AG10803 (cell line): ENCODE results near the gene KCNAB1.

Experiments used
- DNase-seq: peaks from one replicate; pipeline ENCODE4 v3.0.0; 2010; ENCODE audit warnings: low read depth
- H3K4me3 ChIP-seq: 2 replicates; pipeline ENCODE4 v1.5.1; 2011; ENCODE audit warnings: mild to moderate bottlenecking, low read length, control low read depth
- CTCF ChIP-seq: conservative IDR thresholded peaks from 2 replicates; pipeline ENCODE4 v1.5.1; 2011; ENCODE audit warnings: mild to moderate bottlenecking, low read length, control low read depth, inconsistent platforms

The KCNAB1 gene

DNA sequence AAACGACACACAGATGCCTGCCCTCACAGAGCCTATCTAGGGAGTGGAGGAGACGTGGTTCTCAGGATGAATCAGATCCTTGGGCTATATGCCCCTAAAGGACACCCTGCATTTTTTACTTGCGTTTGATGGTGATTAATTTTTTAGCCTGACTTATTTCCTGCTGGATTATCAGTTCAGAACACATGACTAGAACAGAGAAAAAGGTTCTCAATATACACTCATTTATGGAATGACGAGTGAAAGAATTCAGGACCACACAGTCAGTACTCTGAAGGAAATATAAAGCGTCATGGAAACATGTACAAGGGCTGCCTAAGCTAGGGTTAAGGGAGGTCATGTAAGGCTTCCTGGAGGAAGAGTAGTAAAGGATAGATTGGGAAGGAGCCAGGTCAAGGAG, 312.8 kb downstream of the KCNAB1 start:
- TF ChIP-seq CTCF, result no peak
- peak; percentile 8 for DNase-seq
- no peak overlapping the region for H3K4me3 ChIP-seq

- no peak overlapping the region for H3K4me3 ChIP-seq
- peak; percentile 33 for DNase-seq
- 0 out of 2 replicates have a peak, but pooled peaks have one; percentile 2 for TF ChIP-seq CTCF
Measured at GRCh38 chr3:156433910-156434309, 313.5 kb downstream of the KCNAB1 start.

DNA sequence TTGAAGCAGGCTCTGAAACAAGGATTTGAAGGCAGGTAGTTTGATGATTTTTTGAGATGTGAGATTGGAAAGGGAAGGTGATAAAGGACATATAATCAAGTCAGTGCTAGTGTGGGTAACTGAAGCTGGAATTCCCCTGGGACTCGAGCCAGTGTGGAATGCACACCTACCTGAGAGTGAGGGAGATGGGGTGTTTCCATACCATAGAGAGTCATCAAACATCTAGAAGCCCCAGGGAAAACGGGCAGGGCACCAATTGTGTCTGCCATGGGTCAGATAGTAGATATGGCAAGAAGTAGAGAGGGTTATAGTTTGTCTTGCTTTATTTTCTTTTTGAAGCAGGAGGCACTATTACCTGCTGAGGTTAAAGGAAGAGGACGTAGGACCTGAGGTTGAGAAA, 314.5 kb downstream of the KCNAB1 start:
- H3K4me3 ChIP-seq, result no peak overlapping the region
- TF ChIP-seq CTCF, result no peak
- DNase-seq, result no peak

DNA sequence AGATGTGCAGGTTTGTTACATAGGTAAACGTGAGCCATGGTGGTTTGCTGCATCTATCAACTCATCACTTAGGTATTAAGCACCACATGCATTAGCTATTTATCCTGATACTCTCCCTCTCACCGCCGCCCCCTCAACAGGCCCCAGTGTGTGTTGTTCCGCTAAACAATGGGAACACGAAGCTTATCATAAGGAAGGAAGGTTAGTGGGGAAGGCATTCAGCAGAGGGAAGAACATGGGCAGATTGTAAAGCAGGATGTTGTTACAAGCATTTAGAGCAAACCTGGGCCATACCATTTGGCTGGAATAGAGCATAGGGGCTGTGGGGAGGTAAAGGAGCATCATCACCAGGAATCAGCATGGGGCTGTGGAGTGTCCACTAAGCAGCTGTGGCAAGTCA, 322.7 kb downstream of the KCNAB1 start:
- DNase-seq, result no peak
- no peak for TF ChIP-seq CTCF
- H3K4me3 ChIP-seq, result no peak overlapping the region

DNA sequence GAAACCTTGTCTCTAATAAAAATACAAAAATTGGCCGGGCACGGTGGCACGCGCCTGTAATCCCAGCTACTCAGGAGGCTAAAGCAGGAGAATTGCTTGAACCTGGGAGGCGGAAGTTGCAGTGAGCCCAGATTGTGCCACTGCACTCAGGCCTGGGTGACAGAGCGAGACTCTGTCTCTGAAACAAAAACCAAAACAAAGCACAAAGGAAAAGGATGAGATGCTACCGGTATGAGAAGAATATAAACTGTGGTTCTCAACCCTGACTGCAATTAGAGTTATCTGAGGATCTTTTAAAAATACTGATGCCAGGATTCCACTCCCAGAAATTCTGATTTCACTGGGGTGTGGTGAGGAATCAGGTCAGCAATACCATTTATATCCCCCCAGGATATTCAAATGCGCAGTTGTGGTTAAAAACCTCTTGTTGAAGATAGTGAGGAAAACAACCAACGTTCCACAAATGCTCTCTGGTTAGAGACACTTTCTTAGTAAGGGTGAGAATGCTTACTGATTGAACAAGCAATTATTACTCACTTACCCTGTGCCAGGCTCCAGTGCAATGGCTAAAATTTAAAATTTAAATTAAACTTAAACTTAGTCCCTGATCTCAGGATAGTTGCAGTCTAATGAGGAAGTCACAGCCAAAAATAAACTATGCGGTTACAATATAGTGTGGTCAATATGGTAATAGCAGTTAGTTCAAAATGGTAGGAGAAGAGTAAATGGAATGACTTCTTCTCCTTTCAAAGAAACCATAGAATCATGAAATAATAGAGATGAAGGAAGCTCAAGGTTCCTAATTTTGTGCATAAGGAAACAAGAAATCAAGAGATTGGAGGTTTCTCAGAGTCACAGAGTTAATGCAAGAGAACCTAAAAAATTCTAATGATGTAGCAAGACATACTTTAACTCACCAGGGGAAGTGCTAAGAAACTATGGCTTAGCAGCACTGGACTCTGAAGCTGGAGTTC, 325.0 kb downstream of the KCNAB1 start:
- peak; percentile 17 for DNase-seq
- TF ChIP-seq CTCF, result no peak
- H3K4me3 ChIP-seq, result no peak overlapping the region

DNA sequence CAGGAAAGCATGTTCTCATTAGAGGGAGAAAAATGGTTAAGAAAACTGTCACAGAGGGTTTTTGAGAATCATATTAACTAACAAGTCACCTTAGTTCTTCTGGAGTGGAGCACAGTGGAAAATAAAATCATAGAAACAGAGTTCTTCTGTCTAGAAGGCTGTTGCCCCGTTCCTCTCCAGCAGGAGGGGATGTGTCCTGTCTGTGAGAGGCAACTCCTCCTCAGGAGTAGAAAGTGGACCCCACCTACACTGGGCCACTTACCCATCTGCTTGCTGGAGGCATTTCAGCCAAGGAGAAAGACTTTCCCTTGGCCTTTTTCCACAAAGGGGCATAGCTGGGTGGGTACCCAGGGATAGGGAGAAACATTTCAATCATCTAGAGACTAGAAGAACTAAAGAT, 327.9 kb downstream of the KCNAB1 start:
- peak; percentile 59 for TF ChIP-seq CTCF
- peak; percentile 26 for DNase-seq

More for the DNA sequence above, 327.9 kb downstream of the KCNAB1 start:
- no peak overlapping the region for H3K4me3 ChIP-seq
